HepG2 (cell line): Measurements from ENCODE around the gene U2AF2. TPM values are rescaled to one million over a fixed set of nuclear protein-coding genes. Genes with fewer than 3 reads are reported as not detected.

Source experiments
- ASH2L ChIP-seq: fragments of 300-600, 200-600 bp; sonication (generic); IDR thresholded peaks from 2 replicates; pipeline ENCODE4 v1.7.0; 2017; ENCODE audit warnings: low read depth, mild to moderate bottlenecking, moderate library complexity, mixed read lengths, low read length; ENCODE audit not compliant: insufficient read length
- ATAD3A ChIP-seq: sonication (generic); formaldehyde crosslinking; IDR thresholded peaks from 2 replicates; pipeline ENCODE4 v1.4.0; 2020; ENCODE audit warnings: missing genetic modification reagents
- ATF6 ChIP-seq: sonication (generic); formaldehyde crosslinking; conservative IDR thresholded peaks from 2 replicates; pipeline ENCODE4 v1.4.0; 2020; ENCODE audit warnings: missing genetic modification reagents
- BRD4 ChIP-seq: sonication (generic); formaldehyde crosslinking; IDR thresholded peaks from 2 replicates; pipeline ENCODE4 v1.4.0; 2020; ENCODE audit warnings: missing genetic modification reagents
- EED ChIP-seq: sonication (generic); formaldehyde crosslinking; IDR thresholded peaks from 2 replicates; pipeline ENCODE4 v1.5.0; 2020; ENCODE audit warnings: mild to moderate bottlenecking, missing genetic modification reagents
- FOXA3 ChIP-seq: IDR thresholded peaks from 2 replicates; pipeline ENCODE4 v1.6.1; 2016; ENCODE audit warnings: missing genetic modification reagents, missing compliant biosample characterization
- GTF3A ChIP-seq: sonication (generic); formaldehyde crosslinking; conservative IDR thresholded peaks from 2 replicates; pipeline ENCODE4 v1.4.0; 2020; ENCODE audit warnings: mild to moderate bottlenecking, missing genetic modification reagents
- HOXA9 ChIP-seq: sonication (generic); formaldehyde crosslinking; IDR thresholded peaks from 2 replicates; pipeline ENCODE4 v1.8.1; 2022; ENCODE audit warnings: missing genetic modification reagents, mild to moderate bottlenecking, moderate library complexity, borderline replicate concordance
- KAT2B ChIP-seq: fragments of 150-350 bp; IDR thresholded peaks from 2 replicates; pipeline ENCODE4 v1.6.1; 2014; ENCODE audit warnings: low read depth, low read length, borderline replicate concordance
- MAFK ChIP-seq, 2 experiments: IDR thresholded peaks in 1 of 2; conservative IDR thresholded peaks in 1 of 2; 2 replicates each; pipeline ENCODE4 v1.6.1; 2011; ENCODE audit warnings: improper control_type of control experiment in 2 of 2, low read length in 2 of 2
- PAF1 ChIP-seq: IDR thresholded peaks from 2 replicates; pipeline ENCODE4 v1.6.1; 2016; ENCODE audit warnings: missing genetic modification reagents, missing compliant biosample characterization
- SMC3 ChIP-seq: IDR thresholded peaks from 2 replicates; pipeline ENCODE4 v1.6.1; 2011; ENCODE audit warnings: low read length, improper control_type of control experiment
- SP5 ChIP-seq: IDR thresholded peaks from 2 replicates; pipeline ENCODE4 v1.6.1; 2016; ENCODE audit warnings: low read depth, borderline replicate concordance
- TBX2 ChIP-seq: sonication (generic); formaldehyde crosslinking; IDR thresholded peaks from 2 replicates; pipeline ENCODE4 v1.5.0; 2020; ENCODE audit warnings: missing genetic modification reagents, mild to moderate bottlenecking, borderline replicate concordance
- U2AF2 ChIP-seq: fragments of 200-400 bp; formaldehyde crosslinking; IDR thresholded peaks from 2 replicates; pipeline ENCODE4 v1.6.1; 2017; ENCODE audit warnings: low read depth, mild to moderate bottlenecking, low read length
- ZBTB21 ChIP-seq: sonication (generic); formaldehyde crosslinking; IDR thresholded peaks from 2 replicates; pipeline ENCODE4 v1.4.0; 2020; ENCODE audit warnings: missing genetic modification reagents
- ZNF503 ChIP-seq: sonication (generic); formaldehyde crosslinking; IDR thresholded peaks from 2 replicates; pipeline ENCODE4 v1.4.0; 2020; ENCODE audit warnings: missing genetic modification reagents
- ZNF629 ChIP-seq: sonication (generic); formaldehyde crosslinking; conservative IDR thresholded peaks from 2 replicates; pipeline ENCODE4 v1.5.0; 2020; ENCODE audit warnings: missing genetic modification reagents
- ZNF709 ChIP-seq: sonication (generic); formaldehyde crosslinking; IDR thresholded peaks from 2 replicates; pipeline ENCODE4 v1.5.0; 2020; ENCODE audit warnings: mild to moderate bottlenecking, missing genetic modification reagents
- ZSCAN12 ChIP-seq: sonication (generic); formaldehyde crosslinking; IDR thresholded peaks from 2 replicates; pipeline ENCODE4 v1.9.0; 2021; ENCODE audit warnings: mild to moderate bottlenecking, missing genetic modification reagents
- polyA plus RNA-seq, 8 experiments: library from polyadenylated mRNA; depleted of rRNA in 3 of 8; stranded (reverse) in 7 of 8; unstranded in 1 of 8; fragments of >200 nt; fragmentation: Illumina TruSeq in 4 of 8; extraction: Trizol in 4 of 8; gene quantifications; 2 replicates each; pipeline versions ENCODE4 v1.2.1 to v1.2.3, GENCODE V29; 2011 to 2016; ENCODE audit warnings: low read depth in 4 of 8, missing spikeins in 1 of 8, mixed read lengths in 1 of 8; ENCODE audit not compliant: insufficient read depth in 1 of 8
- total RNA-seq, 5 experiments: library from RNA; depleted of rRNA; stranded (reverse); fragments of >200 nt; fragmentation: Illumina TruSeq; extraction: Trizol; gene quantifications; 2 replicates each; pipeline ENCODE4 v1.2.3, GENCODE V29; 2016; ENCODE audit warnings: low read depth in 1 of 5
- TF ChIP-seq, protein P1 (sequence below): sonication (generic); formaldehyde crosslinking; IDR thresholded peaks from 2 replicates; pipeline ENCODE4 v1.9.0; 2021; ENCODE audit warnings: missing genetic modification reagents, borderline replicate concordance

U2AF2 gene
- total and polyA plus RNA-seq, 2 of the 13 experiments (the other 11 are each of a cell fraction or from before 2014, with no cell fraction given) = 84.3 to 124 TPM

DNA sequence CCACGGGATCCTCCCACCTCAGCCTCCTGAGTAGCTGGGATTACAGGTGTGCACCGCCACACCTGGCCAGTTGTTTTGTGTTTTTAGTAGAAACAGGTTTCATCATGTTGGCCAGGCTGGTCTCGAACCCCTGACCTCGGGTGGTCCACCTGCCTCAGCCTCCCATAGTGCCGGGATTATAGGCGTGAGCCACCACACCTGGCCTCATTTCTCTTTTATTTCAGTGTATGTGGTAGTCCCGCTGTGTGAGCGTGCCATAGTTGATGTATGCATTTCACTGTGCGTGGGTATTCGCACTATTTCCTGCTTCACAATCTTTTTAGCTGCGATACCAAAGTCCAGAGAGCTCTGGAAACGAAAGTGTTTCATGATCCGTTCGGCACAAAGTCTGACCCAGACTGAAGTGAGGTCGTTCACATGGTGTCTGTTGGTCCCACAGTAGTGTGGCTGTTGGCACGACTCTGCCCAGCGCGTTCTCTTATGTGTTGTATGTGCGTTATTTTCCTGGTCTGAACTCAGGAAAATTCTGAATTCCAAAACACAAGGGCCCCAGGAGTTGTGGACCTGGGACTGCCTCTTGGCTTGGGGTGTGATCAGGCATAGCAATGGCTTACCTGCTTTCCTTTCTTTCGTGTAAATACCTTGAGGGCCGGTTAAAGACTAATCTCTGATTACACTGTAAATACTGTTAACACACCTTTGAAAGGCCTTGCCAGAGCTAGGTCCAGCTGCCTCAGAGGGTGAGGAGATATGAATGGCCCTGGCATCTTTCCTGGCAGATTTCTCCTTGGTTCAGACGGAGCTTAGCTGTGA, 28.8 kb downstream of the U2AF2 start (continued):
- TF ChIP-seq TBX2 (CRISPR knock-in tag) (peak; percentile 55; the same call in 1 of the 2 replicates), U2AF2 (no peak), ZNF503 (0 out of 2 replicates have a peak, but pooled peaks have one; percentile 48), ASH2L (peak; percentile 96), KAT2B (no peak), BRD4 (no peak), EED (CRISPR knock-in tag) (no peak), ATAD3A (CRISPR knock-in tag) (no peak), PAF1 (CRISPR knock-in tag) (no peak), MAFK (conservative IDR thresholded peaks at IDR 0.05 in 1 of 2, IDR thresholded peaks at IDR 0.05 in 1 of 2; ENCODE audit: low read length in 2 of 2) (no peak), ZSCAN12 (no peak), SMC3 (no peak), ZBTB21 (no peak), GTF3A (no peak), SP5 (CRISPR knock-in tag) (no peak), FOXA3 (CRISPR knock-in tag) (peak; percentile 49; the same call in 1 of the 2 replicates), ZNF629 (CRISPR knock-in tag) (no peak), ATF6 (CRISPR knock-in tag) (no peak), ZNF709 (CRISPR knock-in tag) (0 out of 2 replicates have a peak, but pooled peaks have one; percentile 39), HOXA9 (no peak)
- TF ChIP-seq, protein P1, sequence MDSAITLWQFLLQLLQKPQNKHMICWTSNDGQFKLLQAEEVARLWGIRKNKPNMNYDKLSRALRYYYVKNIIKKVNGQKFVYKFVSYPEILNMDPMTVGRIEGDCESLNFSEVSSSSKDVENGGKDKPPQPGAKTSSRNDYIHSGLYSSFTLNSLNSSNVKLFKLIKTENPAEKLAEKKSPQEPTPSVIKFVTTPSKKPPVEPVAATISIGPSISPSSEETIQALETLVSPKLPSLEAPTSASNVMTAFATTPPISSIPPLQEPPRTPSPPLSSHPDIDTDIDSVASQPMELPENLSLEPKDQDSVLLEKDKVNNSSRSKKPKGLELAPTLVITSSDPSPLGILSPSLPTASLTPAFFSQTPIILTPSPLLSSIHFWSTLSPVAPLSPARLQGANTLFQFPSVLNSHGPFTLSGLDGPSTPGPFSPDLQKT (CRISPR knock-in tag) = no peak
